DMS53 treated with DMSO at 0.1 percent for 48 hours (cell line): ENCODE measurements around the gene HS3ST3B1.

ENCODE experiments used
- DNase-seq: peaks from one replicate; lab custom pipeline; 2025; ENCODE audit not compliant: unreplicated experiment; lab: John Stamatoyannopoulos, UW

The HS3ST3B1 gene

GRCh38 chr17:14300575-14301278, at the start of gene HS3ST3B1:
Gene HS3ST3B1 (plus strand): TSS chr17:14301081. CDS start chr17:14301519, 438 bp downstream.
- no peak for DNase-seq

- no peak for DNase-seq
These were observed 39.5 kb upstream of the HS3ST3B1 start for GRCh38 chr17:14261406-14261805.

- DNase-seq = no peak
These were observed 32.6 kb upstream of the HS3ST3B1 start for GRCh38 chr17:14268264-14268663.

- DNase-seq = no peak
These were observed 31.4 kb upstream of the HS3ST3B1 start for GRCh38 chr17:14269473-14269872.

- no peak for DNase-seq
These were observed 30.4 kb upstream of the HS3ST3B1 start for GRCh38 chr17:14270508-14270907.

GRCh38 chr17:14276535-14277250, 24.2 kb upstream of the HS3ST3B1 start:
- no peak for DNase-seq

GRCh38 chr17:14281530-14281929, 19.4 kb upstream of the HS3ST3B1 start:
- DNase-seq = no peak

- no peak for DNase-seq
These were observed 18.2 kb upstream of the HS3ST3B1 start for GRCh38 chr17:14282726-14283125.

GRCh38 chr17:14289162-14289561, 11.7 kb upstream of the HS3ST3B1 start:
- no peak for DNase-seq

- DNase-seq = no peak
These were observed 6.0 kb upstream of the HS3ST3B1 start for GRCh38 chr17:14294876-14295275.

GRCh38 chr17:14295676-14296075, 5.2 kb upstream of the HS3ST3B1 start:
- DNase-seq = no peak

GRCh38 chr17:14296166-14296910, 4.5 kb upstream of the HS3ST3B1 start:
- DNase-seq = no peak

- DNase-seq = no peak
These were observed 3.6 kb upstream of the HS3ST3B1 start for GRCh38 chr17:14297161-14297851.

- no peak for DNase-seq
These were observed 2.5 kb upstream of the HS3ST3B1 start for GRCh38 chr17:14298221-14298946.

GRCh38 chr17:14298947-14299279, 2.0 kb upstream of the HS3ST3B1 start:
- DNase-seq = no peak

GRCh38 chr17:14299280-14300141, 1.4 kb upstream of the HS3ST3B1 start:
- no peak for DNase-seq

GRCh38 chr17:14301279-14302090, 604 bp downstream of the HS3ST3B1 start:
- no peak for DNase-seq

- no peak for DNase-seq
These were observed 1.2 kb downstream of the HS3ST3B1 start for GRCh38 chr17:14302091-14302430.
